ENCODE data around the gene NLRP12. TPM values are rescaled to one million over a fixed set of nuclear protein-coding genes. Genes with fewer than 3 reads are reported as not detected.
"Not testable (repeated sequence)": the region's sequence is repeated elsewhere in the genome, so short reads cannot be mapped to it uniquely, and the experiment has no call there.

The NLRP12 gene
- total RNA-seq, 1 donor from 2014 or later, result not detected

GRCh38 chr19:53780506-53780905, 43.6 kb downstream of the NLRP12 start:
- DNase-seq (ENCODE audit: low read depth), result no peak

- no peak for DNase-seq (ENCODE audit: low read depth)
Measured at GRCh38 chr19:53775524-53775923, 48.6 kb downstream of the NLRP12 start.

- DNase-seq (ENCODE audit: low read depth), result not testable (repeated sequence)
Measured at GRCh38 chr19:53774491-53774890, 49.6 kb downstream of the NLRP12 start.

- DNase-seq (ENCODE audit: low read depth), result no peak
Measured at GRCh38 chr19:53773999-53774398, 50.1 kb downstream of the NLRP12 start.

- peak; percentile 67 for DNase-seq (ENCODE audit: low read depth)
Measured at GRCh38 chr19:53772943-53773342, 51.2 kb downstream of the NLRP12 start.

- no peak for DNase-seq (ENCODE audit: low read depth)
Measured at GRCh38 chr19:53771144-53771543, 53.0 kb downstream of the NLRP12 start.

GRCh38 chr19:53769696-53770309, 54.3 kb downstream of the NLRP12 start:
- DNase-seq (ENCODE audit: low read depth), result not testable (repeated sequence)

- no peak for DNase-seq (ENCODE audit: low read depth)
Measured at GRCh38 chr19:53768401-53768800, 55.7 kb downstream of the NLRP12 start.

GRCh38 chr19:53758991-53759390, 65.1 kb downstream of the NLRP12 start:
- not testable (repeated sequence) for DNase-seq (ENCODE audit: low read depth)

MicroRNA genes within 50 kb of the gene (microRNA counts, 767-probe panel; counts per million panel counts)
- microRNA hsa-miR-371a-3p, result not detected
- microRNA hsa-miR-371a-5p, result not detected
- microRNA hsa-miR-371b-3p, result not detected
- microRNA hsa-miR-371b-5p, result not detected
- not detected for microRNA hsa-miR-372
- not detected for microRNA hsa-miR-373-3p
- not detected for microRNA hsa-miR-516a-3p
- microRNA hsa-miR-516a-5p, result not detected
- microRNA hsa-miR-522-3p, result not detected

Small RNAs within 50 kb of the gene (microRNA-seq; reads per million reads assigned to microRNA genes)
- gene MIR1283-2 (not detected), gene MIR371A (not detected), gene MIR372 (1.5 reads per million), gene MIR373 (0.48 reads per million), gene MIR516A1 (not detected), gene MIR516A2 (not detected), gene MIR519A1 (0.97 reads per million), gene MIR521-1 (not detected), gene MIR522 (1.3 reads per million), gene MIR527 (not detected)

Other genes with a start within 250 kb of the NLRP12 start
- not detected in 2 replicates for gene DPRX, start 192.3 kb downstream of the NLRP12 start, total RNA-seq
- 43.9 and 78.9 TPM in 2 replicates for gene MYADM, start 43.6 kb upstream of the NLRP12 start, total RNA-seq
- not detected in 2 replicates for gene PRKCG, start 57.9 kb upstream of the NLRP12 start, total RNA-seq
- gene CACNG7, start 85.0 kb upstream of the NLRP12 start, total RNA-seq, result not detected in 2 replicates
- gene CACNG8, start 138.6 kb upstream of the NLRP12 start, total RNA-seq, result 0.03 TPM in 1 of 2 replicates, not detected in the other
- 22.8 and 30.8 TPM in 2 replicates for gene CACNG6, start 167.3 kb upstream of the NLRP12 start, total RNA-seq
- gene VSTM1, start 239.6 kb upstream of the NLRP12 start, total RNA-seq, result not detected in 2 replicates